Measurements from ENCODE around the gene MEIOSIN. TPM values are rescaled to one million over a fixed set of nuclear protein-coding genes. Genes with fewer than 3 reads are reported as not detected.

Gene MEIOSIN
- total and polyA plus RNA-seq, 9 of the 15 experiments (the other 6 are each of a cell fraction or from before 2014, with no cell fraction given): 0.06 to 2.0 (median 0.76) TPM

- TF ChIP-seq ZNF507 (tag; conservative IDR thresholded peaks at IDR 0.05): no peak
- peak; percentile 99 for TF ChIP-seq POLR2A (conservative IDR thresholded peaks at IDR 0.05)
- TF ChIP-seq ESRRB (CRISPR knock-in tag; IDR thresholded peaks at IDR 0.05; ENCODE audit: borderline replicate concordance): no peak
- TF ChIP-seq AFF4 (CRISPR knock-in tag; IDR thresholded peaks at IDR 0.05): peak; percentile 36; the same call in 1 of the 2 replicates
- TF ChIP-seq MYNN (IDR thresholded peaks at IDR 0.05): no peak
- no peak for TF ChIP-seq MYNN (CRISPR knock-in tag; IDR thresholded peaks at IDR 0.05)
- peak; percentile 23 for TF ChIP-seq CHD1 (IDR thresholded peaks at IDR 0.05; ENCODE audit: low read length)
- TF ChIP-seq DEAF1 (CRISPR knock-in tag; IDR thresholded peaks at IDR 0.05): no peak
- TF ChIP-seq EWSR1 (IDR thresholded peaks at IDR 0.05; ENCODE audit: borderline replicate concordance, low read depth, partially characterized antibody): no peak
- TF ChIP-seq LARP7 (IDR thresholded peaks at IDR 0.05): no peak; the same call in 1 of the 2 replicates
- peak; percentile 29; the same call in 1 of the 2 replicates for TF ChIP-seq ZBED1 (IDR thresholded peaks at IDR 0.05)
- TF ChIP-seq SIX5 (IDR thresholded peaks at IDR 0.05; ENCODE audit: borderline replicate concordance in 1 of 2, insufficient read depth in 1 of 2, low read depth in 1 of 2, low read length in 2 of 2): no peak
- TF ChIP-seq GABPB2 (CRISPR knock-in tag; conservative IDR thresholded peaks at IDR 0.05): no peak
- TF ChIP-seq ATF2 (CRISPR knock-in tag; IDR thresholded peaks at IDR 0.05): no peak
- no peak for TF ChIP-seq PTTG1 (tag; IDR thresholded peaks at IDR 0.05; ENCODE audit: low read depth)
- no peak for TF ChIP-seq ZNF124 (CRISPR knock-in tag; IDR thresholded peaks at IDR 0.05)
- TF ChIP-seq VEZF1 (CRISPR knock-in tag; IDR thresholded peaks at IDR 0.05): peak; percentile 82
- TF ChIP-seq NBN (IDR thresholded peaks at IDR 0.05; ENCODE audit: low read depth): peak; percentile 77
- TF ChIP-seq CBX8 (IDR thresholded peaks at IDR 0.05; ENCODE audit: borderline replicate concordance, extremely low read depth, low read depth, low read length, poor library complexity, severe bottlenecking): no peak
- TF ChIP-seq ZNF212 (CRISPR knock-in tag; IDR thresholded peaks at IDR 0.05): no peak
- TF ChIP-seq TCFL5 (CRISPR knock-in tag; conservative IDR thresholded peaks at IDR 0.05): no peak
Measured at GRCh38 chr19:45691516-45692186, 41.6 kb upstream of the MEIOSIN start, which contains the start of gene SNRPD2 (continued).
